Measurements from ENCODE around the gene TRPM1. TPM values are rescaled to one million over a fixed set of nuclear protein-coding genes. Genes with fewer than 3 reads are reported as not detected.

TRPM1 gene
- total and polyA plus RNA-seq, 7 donors, result 0.03 TPM; not detected in 6

DNA sequence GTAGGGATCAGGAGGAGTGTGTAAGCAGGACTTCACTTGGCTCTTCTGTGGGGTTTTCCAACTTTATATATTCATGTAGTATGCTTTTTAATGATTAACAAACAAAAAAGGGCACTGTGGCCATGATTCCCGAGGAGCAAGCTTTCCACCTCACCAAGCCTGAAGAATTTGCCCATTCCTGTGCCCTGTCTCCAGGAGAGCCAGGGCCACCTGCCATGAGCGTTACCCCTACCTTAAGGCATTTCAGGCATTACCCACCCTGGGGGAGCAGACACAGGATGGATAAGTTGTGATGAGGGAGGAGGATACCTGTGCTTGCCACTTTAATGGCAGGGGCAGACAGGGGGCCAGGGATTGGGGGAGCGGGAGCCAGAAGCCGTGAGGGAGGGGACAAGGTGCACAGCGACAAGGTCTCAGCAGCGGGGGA, 3.0 kb downstream of the TRPM1 start:
- no peak for DNase-seq
- Histone ChIP-seq H3K27ac (no peak overlapping the region), H3K4me3 (no peak overlapping the region), H3K9me3 (no peaks in the 10 kb centered on the region), H3K4me1 (no peaks in the 10 kb centered on the region), H3K36me3 (ENCODE audit: insufficient read depth in 1 of 2, low read depth in 1 of 2) (no peaks in the 10 kb centered on the region), H3K27me3 (ENCODE audit: insufficient read depth in 3 of 3, low read length in 2 of 3) (no peaks in the 10 kb centered on the region)
- WGBS, 3 donors, result 59 to 61% (median 60%) methylated on average over 6 of the region's 6 CpGs
- no peak for ATAC-seq
- TF ChIP-seq, protein P1, sequence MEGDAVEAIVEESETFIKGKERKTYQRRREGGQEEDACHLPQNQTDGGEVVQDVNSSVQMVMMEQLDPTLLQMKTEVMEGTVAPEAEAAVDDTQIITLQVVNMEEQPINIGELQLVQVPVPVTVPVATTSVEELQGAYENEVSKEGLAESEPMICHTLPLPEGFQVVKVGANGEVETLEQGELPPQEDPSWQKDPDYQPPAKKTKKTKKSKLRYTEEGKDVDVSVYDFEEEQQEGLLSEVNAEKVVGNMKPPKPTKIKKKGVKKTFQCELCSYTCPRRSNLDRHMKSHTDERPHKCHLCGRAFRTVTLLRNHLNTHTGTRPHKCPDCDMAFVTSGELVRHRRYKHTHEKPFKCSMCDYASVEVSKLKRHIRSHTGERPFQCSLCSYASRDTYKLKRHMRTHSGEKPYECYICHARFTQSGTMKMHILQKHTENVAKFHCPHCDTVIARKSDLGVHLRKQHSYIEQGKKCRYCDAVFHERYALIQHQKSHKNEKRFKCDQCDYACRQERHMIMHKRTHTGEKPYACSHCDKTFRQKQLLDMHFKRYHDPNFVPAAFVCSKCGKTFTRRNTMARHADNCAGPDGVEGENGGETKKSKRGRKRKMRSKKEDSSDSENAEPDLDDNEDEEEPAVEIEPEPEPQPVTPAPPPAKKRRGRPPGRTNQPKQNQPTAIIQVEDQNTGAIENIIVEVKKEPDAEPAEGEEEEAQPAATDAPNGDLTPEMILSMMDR (IDR thresholded peaks at IDR 0.05), result no peak
- intact Hi-C loops (cut with DNase I), result no loop called here

DNA sequence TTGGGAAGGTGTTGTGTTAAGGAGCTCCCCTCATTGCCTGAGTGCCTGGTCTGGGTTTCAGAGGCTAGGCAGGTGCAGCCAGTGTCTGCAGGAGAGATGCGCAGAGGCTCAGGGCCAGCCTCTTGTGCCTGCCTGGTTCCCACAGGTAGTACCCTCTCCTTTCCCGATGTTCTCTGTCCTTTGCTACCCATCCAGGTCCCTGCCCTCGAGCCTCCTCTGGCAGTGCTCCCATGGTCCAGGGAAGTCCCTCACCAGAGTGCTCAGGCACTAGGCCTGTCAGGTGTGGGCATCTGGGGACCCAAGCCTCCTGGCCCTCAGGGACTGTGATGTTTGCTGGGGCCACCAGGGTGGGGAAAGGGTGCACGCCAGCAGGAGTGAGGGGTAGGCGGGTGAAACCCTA, 5.0 kb downstream of the TRPM1 start:
- DNase-seq, result no peak
- intact Hi-C loops (cut with DNase I), result no loop called here
- Histone ChIP-seq H3K36me3 (ENCODE audit: insufficient read depth in 1 of 2, low read depth in 1 of 2) (no peaks in the 10 kb centered on the region), H3K4me1 (no peaks in the 10 kb centered on the region), H3K27me3 (ENCODE audit: insufficient read depth in 3 of 3, low read length in 2 of 3) (no peaks in the 10 kb centered on the region), H3K9me3 (no peaks in the 10 kb centered on the region), H3K27ac (no peak overlapping the region), H3K4me3 (no peak overlapping the region)
- 86 to 89% (median 87%) methylated on average over 5 of the region's 5 CpGs for WGBS, 3 donors
- TF ChIP-seq, protein P1 (IDR thresholded peaks at IDR 0.05), result no peak
- ATAC-seq, result no peak

DNA sequence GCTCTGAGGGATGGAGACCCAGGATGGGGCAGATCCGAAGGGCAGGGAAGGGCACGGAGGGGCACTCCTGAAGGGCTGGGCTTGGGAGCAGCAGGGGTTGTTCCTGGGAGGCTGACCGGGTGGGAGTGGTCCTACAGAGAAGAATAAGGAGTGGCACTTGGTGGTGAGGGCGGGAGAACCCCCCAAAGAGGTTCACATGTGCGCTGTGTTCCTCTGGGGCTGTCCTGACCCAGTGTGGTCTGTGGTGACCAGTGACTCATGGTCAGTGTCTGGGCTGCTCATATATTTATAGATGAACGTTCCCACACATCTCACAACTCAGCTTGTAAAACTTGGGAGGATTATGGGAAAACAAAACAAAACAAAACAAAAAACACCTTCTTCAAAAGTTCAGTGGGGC, 10.0 kb downstream of the TRPM1 start:
- intact Hi-C loops (cut with DNase I), result no loop called here
- Histone ChIP-seq H3K9me3 (no peaks in the 10 kb centered on the region), H3K27ac (no peak overlapping the region), H3K27me3 (ENCODE audit: insufficient read depth in 3 of 3, low read length in 2 of 3) (no peaks in the 10 kb centered on the region), H3K36me3 (ENCODE audit: insufficient read depth in 1 of 2, low read depth in 1 of 2) (no peaks in the 10 kb centered on the region), H3K4me1 (no peaks in the 10 kb centered on the region), H3K4me3 (no peak overlapping the region)
- 80 to 88% (median 85%) methylated on average over 6 of the region's 6 CpGs for WGBS, 3 donors
- ATAC-seq, result no peak
- TF ChIP-seq, protein P1 (IDR thresholded peaks at IDR 0.05), result no peak
- DNase-seq, result no peak

DNA sequence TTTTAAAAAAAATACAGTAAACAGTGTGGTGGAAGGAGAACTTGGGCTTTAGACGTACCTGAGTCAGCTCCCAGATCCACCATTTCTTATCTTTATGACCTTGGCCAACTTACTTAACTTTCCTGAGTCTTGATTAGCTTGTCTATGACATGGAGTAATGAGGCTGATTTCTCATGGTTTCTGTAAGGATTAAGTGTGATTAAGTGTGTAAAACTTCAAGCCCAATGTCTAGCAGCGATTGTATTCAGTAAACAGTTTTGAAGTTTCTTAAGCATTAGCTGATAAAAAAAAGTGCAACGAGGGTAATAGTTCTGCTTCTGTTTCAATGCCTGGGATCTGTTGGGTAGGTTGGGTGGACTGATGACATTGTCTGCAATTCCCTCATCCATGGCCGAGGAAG, 10.8 kb downstream of the TRPM1 start:
- no peaks in the 10 kb centered on the region for H3K4me1 ChIP-seq
- TF ChIP-seq, protein P1 (IDR thresholded peaks at IDR 0.05), result no peak
- no peak for ATAC-seq
- intact Hi-C loops (cut with DNase I), result no loop called here
- 68 to 78% (median 76%) methylated on average over 4 of the region's 4 CpGs for WGBS, 3 donors
- no peak overlapping the region for H3K27ac ChIP-seq
- no peaks in the 10 kb centered on the region for H3K36me3 ChIP-seq (ENCODE audit: insufficient read depth in 1 of 2, low read depth in 1 of 2)
- H3K27me3 ChIP-seq (ENCODE audit: insufficient read depth in 3 of 3, low read length in 2 of 3), result no peaks in the 10 kb centered on the region
- DNase-seq, result no peak
- H3K9me3 ChIP-seq, result no peaks in the 10 kb centered on the region
- H3K4me3 ChIP-seq, result no peak overlapping the region

DNA sequence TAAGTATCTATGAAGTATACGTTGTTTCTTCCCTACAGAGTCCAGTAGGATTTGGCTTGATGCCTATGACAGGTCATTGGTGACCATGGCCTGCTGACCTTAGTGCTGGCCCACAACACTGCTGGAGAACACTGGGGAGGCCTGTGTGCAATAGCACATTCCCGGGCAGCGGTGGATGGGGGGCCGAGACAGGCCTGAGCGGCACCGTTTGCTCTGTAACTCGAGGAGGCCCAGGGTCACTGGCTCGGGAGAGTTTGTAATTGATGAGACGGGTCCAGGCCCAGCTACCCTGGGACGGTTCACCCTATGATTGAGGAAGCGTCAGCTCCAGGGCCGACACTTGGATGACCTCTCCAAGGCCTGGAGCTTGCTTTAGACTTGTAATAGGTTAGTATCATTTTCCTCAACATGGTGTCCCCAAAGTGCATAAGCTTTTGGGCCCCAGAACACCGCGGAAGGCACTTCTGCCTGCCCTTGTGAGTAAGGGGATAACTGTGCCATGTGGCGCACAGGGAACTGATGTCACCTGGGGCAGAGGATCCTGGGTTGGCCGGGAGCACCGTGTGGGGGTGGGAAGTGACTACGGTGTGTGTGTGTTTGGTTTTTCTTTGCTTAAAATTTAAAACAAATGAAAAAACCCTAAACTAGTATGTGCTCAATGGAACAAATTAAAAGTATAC, 12.0 kb downstream of the TRPM1 start:
- WGBS, 3 donors, result 63 to 71% (median 64%) methylated on average over 18 of the region's 18 CpGs
- H3K27ac ChIP-seq, result no peak overlapping the region
- no peak for ATAC-seq

More for the DNA sequence above, 12.0 kb downstream of the TRPM1 start:
- H3K36me3 ChIP-seq (ENCODE audit: insufficient read depth in 1 of 2, low read depth in 1 of 2), result no peaks in the 10 kb centered on the region
- TF ChIP-seq, protein P1 (IDR thresholded peaks at IDR 0.05), result no peak
- no peak for DNase-seq
- no peaks in the 10 kb centered on the region for H3K9me3 ChIP-seq
- H3K4me3 ChIP-seq, result no peak overlapping the region
- intact Hi-C loops (cut with DNase I), result no loop called here
- no peaks in the 10 kb centered on the region for H3K27me3 ChIP-seq (ENCODE audit: insufficient read depth in 3 of 3, low read length in 2 of 3)
- H3K4me1 ChIP-seq, result no peaks in the 10 kb centered on the region
